NCI-H2081 treated with DMSO at 0.1 percent for 48 hours (cell line): Measurements from ENCODE around the gene PPP1CA.

Experiments used
- DNase-seq: peaks from one replicate; lab custom pipeline; 2025; lab: John Stamatoyannopoulos, UW

Gene PPP1CA

GRCh38 chr11:67382276-67383136 is 19.2 kb downstream of the PPP1CA start:
- DNase-seq = no peak

- DNase-seq = no peak
These were observed 20.2 kb downstream of the PPP1CA start for GRCh38 chr11:67381244-67381972.

GRCh38 chr11:67379061-67380058 is 22.3 kb downstream of the PPP1CA start:
- DNase-seq = no peak

- no peak for DNase-seq
These were observed 23.1 kb downstream of the PPP1CA start for GRCh38 chr11:67378544-67378943.

GRCh38 chr11:67376873-67377808 is 24.5 kb downstream of the PPP1CA start:
- DNase-seq = no peak

- DNase-seq = no peak
These were observed 25.4 kb downstream of the PPP1CA start for GRCh38 chr11:67376063-67376820.

GRCh38 chr11:67375320-67376055 is 26.2 kb downstream of the PPP1CA start:
- DNase-seq = no peak

GRCh38 chr11:67374571-67375281 is 26.9 kb downstream of the PPP1CA start:
- DNase-seq = no peak

GRCh38 chr11:67373648-67374570 is 27.7 kb downstream of the PPP1CA start:
- no peak for DNase-seq

- no peak for DNase-seq
These were observed 28.5 kb downstream of the PPP1CA start, which contains the start of gene CLCF1 for GRCh38 chr11:67372993-67373647. CLCF1 (minus strand) TSS chr11:67373598; CDS start chr11:67373539, 59 bp downstream.

- no peak for DNase-seq
These were observed 29.2 kb downstream of the PPP1CA start for GRCh38 chr11:67372321-67372992.

- no peak for DNase-seq
These were observed 29.7 kb downstream of the PPP1CA start for GRCh38 chr11:67371911-67372320.

- no peak for DNase-seq
These were observed 30.3 kb downstream of the PPP1CA start for GRCh38 chr11:67371189-67371910.

GRCh38 chr11:67370351-67371076 is 31.1 kb downstream of the PPP1CA start:
- DNase-seq = no peak

- no peak for DNase-seq
These were observed 31.8 kb downstream of the PPP1CA start for GRCh38 chr11:67369801-67370284.
